Karpas-422 (cell line): ENCODE data around the gene EPB41L2. TPM values are rescaled to one million over a fixed set of nuclear protein-coding genes. Genes with fewer than 3 reads are reported as not detected.

Experiments used
- DNase-seq: peaks from one replicate; pipeline ENCODE4 v3.0.0-alpha.2; 2015
- H2AFZ ChIP-seq: fragments of 200-600 bp; sonication (generic); 2 replicates; pipeline ENCODE4 v1.6.1; 2014; ENCODE audit warnings: antibody characterized with exemption, low read length, mixed read lengths
- H3K27ac ChIP-seq: fragments of 200-600 bp; sonication (generic); 2 replicates; pipeline ENCODE4 v1.5.1; 2014; ENCODE audit warnings: mild to moderate bottlenecking, low read length, moderate library complexity
- H3K27me3 ChIP-seq: fragments of 200-600 bp; sonication (generic); 2 replicates; pipeline ENCODE4 v1.6.1; 2014; ENCODE audit warnings: low read length, mixed read lengths
- H3K36me3 ChIP-seq: fragments of 200-600 bp; sonication (generic); 2 replicates; pipeline ENCODE4 v1.6.1; 2014; ENCODE audit warnings: low read length, mixed read lengths; ENCODE audit not compliant: insufficient read depth
- H3K4me1 ChIP-seq: fragments of 200-600 bp; sonication (generic); 2 replicates; pipeline ENCODE4 v1.6.1; 2014; ENCODE audit warnings: mild to moderate bottlenecking, low read length, mixed read lengths
- H3K4me2 ChIP-seq: fragments of 200-600 bp; sonication (generic); 2 replicates; pipeline ENCODE4 v1.6.1; 2014; ENCODE audit warnings: low read length, low read depth, mild to moderate bottlenecking; ENCODE audit not compliant: poor library complexity, severe bottlenecking
- H3K4me3 ChIP-seq: fragments of 200-600 bp; sonication (generic); 2 replicates; pipeline ENCODE4 v1.5.1; 2014; ENCODE audit warnings: mild to moderate bottlenecking, antibody characterized with exemption, low read length, mixed read lengths
- H3K79me2 ChIP-seq: fragments of 200-600 bp; sonication (generic); 2 replicates; pipeline ENCODE4 v1.6.1; 2014; ENCODE audit warnings: mild to moderate bottlenecking, low read length, mixed read lengths
- H3K9ac ChIP-seq: fragments of 200-600 bp; sonication (generic); 2 replicates; pipeline ENCODE4 v1.6.0; 2014; ENCODE audit warnings: low read length
- H3K9me2 ChIP-seq: fragments of 200-600 bp; sonication (generic), shearing (Covaris generic); replicated peaks from 2 replicates; pipeline ENCODE4 v1.6.0; 2014; ENCODE audit warnings: mild to moderate bottlenecking, low read length, moderate library complexity; ENCODE audit not compliant: insufficient read depth
- H3K9me3 ChIP-seq: fragments of 300-700, 200-600 bp; sonication (generic); 2 replicates; pipeline ENCODE4 v1.6.1; 2014; ENCODE audit warnings: low read length, mixed read lengths
- H4K20me1 ChIP-seq: fragments of 200-600 bp; sonication (generic); 2 replicates; pipeline ENCODE4 v1.6.1; 2014; ENCODE audit warnings: mild to moderate bottlenecking, antibody characterized with exemption, low read length, low read depth; ENCODE audit not compliant: insufficient read depth
- total RNA-seq: library from RNA; depleted of rRNA; stranded (reverse); fragments of >200 nt; shearing (Covaris generic); gene quantifications from 2 replicates; pipeline ENCODE4 v1.2.3, GENCODE V29; 2014; ENCODE audit warnings: low replicate concordance

Gene EPB41L2
- total RNA-seq, 1 experiment from 2014 or later: 1.7 TPM

DNA sequence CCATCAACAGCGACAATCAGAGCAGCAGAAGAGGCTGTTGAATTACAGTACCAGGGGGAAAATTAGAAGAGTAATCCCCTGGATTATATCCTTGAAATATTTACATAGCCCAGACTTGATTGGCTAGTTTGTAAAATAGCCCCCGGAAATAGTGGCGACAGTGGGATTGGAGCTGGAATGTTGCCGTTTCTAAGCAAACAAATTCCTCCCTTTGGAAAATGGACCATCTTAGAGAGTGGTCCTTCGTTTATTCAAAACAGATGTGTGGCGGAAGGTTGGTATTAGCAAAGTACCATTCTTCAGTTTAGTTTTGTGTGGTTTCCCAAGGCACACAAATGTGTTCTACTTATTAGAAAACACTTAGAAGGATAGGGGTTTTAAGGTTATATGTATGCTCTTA lies 4.5 kb upstream of the EPB41L2 start:
- no peaks in the 10 kb centered on the region for H3K9me3 ChIP-seq
- no peak for DNase-seq
- no peak overlapping the region for H3K4me3 ChIP-seq
- no peaks in the 10 kb centered on the region for H3K36me3 ChIP-seq
- H3K4me2 ChIP-seq: no peak overlapping the region
- no peak overlapping the region for H3K27ac ChIP-seq
- H4K20me1 ChIP-seq: no peaks in the 10 kb centered on the region
- no peak overlapping the region for H3K9ac ChIP-seq
- H3K9me2 ChIP-seq: no peaks in the 10 kb centered on the region
- peaks cover 9% of the 10 kb centered on the region for H3K4me1 ChIP-seq
- no peak overlapping the region for H2AFZ ChIP-seq
- no peaks in the 10 kb centered on the region for H3K27me3 ChIP-seq
- no peaks in the 10 kb centered on the region for H3K79me2 ChIP-seq

GRCh38 chr6:131065824-131066171 lies 2.8 kb upstream of the EPB41L2 start:
- no peaks in the 10 kb centered on the region for H3K36me3 ChIP-seq
- no peak overlapping the region for H3K9ac ChIP-seq
- no peak overlapping the region for H3K4me3 ChIP-seq
- peaks cover 10% of the 10 kb centered on the region for H3K4me1 ChIP-seq
- DNase-seq: no peak
- no peaks in the 10 kb centered on the region for H3K9me3 ChIP-seq
- H3K79me2 ChIP-seq: no peaks in the 10 kb centered on the region
- no peak overlapping the region for H2AFZ ChIP-seq
- no peak overlapping the region for H3K27ac ChIP-seq
- H3K27me3 ChIP-seq: no peaks in the 10 kb centered on the region
- no peaks in the 10 kb centered on the region for H4K20me1 ChIP-seq
- H3K9me2 ChIP-seq: no peaks in the 10 kb centered on the region
- H3K4me2 ChIP-seq: no peak overlapping the region

GRCh38 chr6:131065112-131065823 lies 2.2 kb upstream of the EPB41L2 start:
- peaks cover 10% of the 10 kb centered on the region for H3K4me1 ChIP-seq
- no peaks in the 10 kb centered on the region for H3K9me2 ChIP-seq
- DNase-seq: no peak
- no peak overlapping the region for H3K9ac ChIP-seq
- H4K20me1 ChIP-seq: no peaks in the 10 kb centered on the region
- H3K27me3 ChIP-seq: no peaks in the 10 kb centered on the region
- H3K27ac ChIP-seq: no peak overlapping the region
- H3K79me2 ChIP-seq: no peaks in the 10 kb centered on the region
- no peak overlapping the region for H3K4me3 ChIP-seq
- H2AFZ ChIP-seq: no peak overlapping the region
- no peaks in the 10 kb centered on the region for H3K9me3 ChIP-seq
- H3K36me3 ChIP-seq: no peaks in the 10 kb centered on the region
- no peak overlapping the region for H3K4me2 ChIP-seq

DNA sequence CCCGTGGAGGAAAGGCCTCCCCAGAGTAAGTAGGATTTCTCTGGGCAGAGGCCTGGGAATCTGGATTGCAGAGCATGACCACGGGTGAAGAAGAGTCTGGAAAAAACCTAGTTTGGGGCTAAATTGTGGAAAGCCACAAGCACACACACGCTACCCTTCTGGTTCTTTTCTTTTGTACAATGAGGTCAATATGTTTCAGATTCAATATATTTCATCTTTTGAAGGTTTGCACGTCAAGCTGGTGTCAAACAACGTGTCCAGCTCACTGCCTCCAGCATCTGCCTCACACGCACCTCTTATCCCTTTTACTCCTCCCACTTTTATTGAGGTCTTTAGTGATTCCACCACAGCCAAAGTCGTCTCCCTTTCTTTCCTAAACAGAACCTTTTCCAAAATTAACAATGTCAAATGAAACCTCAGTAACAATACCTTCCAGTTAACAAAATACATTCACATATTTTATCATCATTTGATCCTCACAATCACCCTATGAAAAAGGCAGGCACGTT lies 773 bp upstream of the EPB41L2 start:
- Histone ChIP-seq H4K20me1 (no peaks in the 10 kb centered on the region), H3K36me3 (no peaks in the 10 kb centered on the region), H3K9me2 (no peaks in the 10 kb centered on the region), H3K27me3 (no peaks in the 10 kb centered on the region), H2AFZ (no peak overlapping the region), H3K9me3 (no peaks in the 10 kb centered on the region), H3K79me2 (no peaks in the 10 kb centered on the region), H3K4me1 (peaks cover 10% of the 10 kb centered on the region), H3K4me2 (peak overlapping the region; percentile 72), H3K9ac (peak overlapping the region; percentile 60; the same call in 1 of the 2 replicates), H3K4me3 (peak overlapping the region; percentile 68), H3K27ac (no peak overlapping the region)
- DNase-seq: peak; percentile 42

DNA sequence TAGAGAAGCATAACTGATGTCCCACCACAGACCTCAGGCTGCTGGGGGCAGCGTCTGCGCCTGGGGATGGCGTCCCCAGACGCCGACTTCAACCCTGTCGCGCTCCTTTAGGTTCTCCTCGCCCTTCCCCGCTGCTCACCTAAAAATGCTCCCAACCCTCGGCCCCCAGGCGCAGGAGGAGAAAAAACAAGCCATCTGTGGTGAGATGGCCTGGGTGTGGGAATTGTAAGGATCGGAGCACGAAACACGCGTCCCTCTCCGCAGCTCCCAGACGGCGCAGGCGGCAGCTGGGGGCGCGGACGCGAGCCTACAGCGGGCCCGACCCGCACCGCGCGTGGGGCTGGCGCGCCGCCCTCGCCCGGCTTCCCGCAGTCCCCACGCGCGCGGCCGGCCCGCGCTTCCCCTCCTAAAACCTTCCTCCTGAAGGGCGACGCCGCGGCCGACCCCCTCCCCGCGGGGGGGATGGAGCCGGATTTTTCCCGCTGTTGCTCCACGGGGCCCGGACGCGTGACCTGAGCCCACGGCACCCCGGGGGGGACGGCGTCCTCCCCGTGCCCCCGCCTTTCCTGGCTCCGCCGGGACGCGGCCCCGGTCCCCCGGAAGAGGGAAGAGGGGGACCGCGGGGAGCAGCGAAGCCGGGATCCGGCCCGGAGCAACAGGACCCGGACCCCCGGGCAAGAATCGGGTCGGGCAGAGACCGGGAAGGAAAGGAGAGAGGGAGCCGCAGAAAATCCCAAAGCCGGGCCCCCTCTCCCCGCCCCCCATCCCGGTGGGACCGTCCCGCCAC lies 611 bp downstream of the EPB41L2 start:
- H4K20me1 ChIP-seq: no peaks in the 10 kb centered on the region
- no peak overlapping the region for H3K27ac ChIP-seq
- peaks cover 10% of the 10 kb centered on the region for H3K4me1 ChIP-seq
- no peaks in the 10 kb centered on the region for H3K9me2 ChIP-seq
- H3K9me3 ChIP-seq: no peaks in the 10 kb centered on the region
- peak overlapping the region; percentile 72 for H3K4me2 ChIP-seq
- H3K27me3 ChIP-seq: no peaks in the 10 kb centered on the region
- H2AFZ ChIP-seq: no peak overlapping the region
- H3K4me3 ChIP-seq: peak overlapping the region; percentile 68
- H3K9ac ChIP-seq: peak overlapping the region; percentile 60
- H3K36me3 ChIP-seq: no peaks in the 10 kb centered on the region
- no peaks in the 10 kb centered on the region for H3K79me2 ChIP-seq
- no peak for DNase-seq

DNA sequence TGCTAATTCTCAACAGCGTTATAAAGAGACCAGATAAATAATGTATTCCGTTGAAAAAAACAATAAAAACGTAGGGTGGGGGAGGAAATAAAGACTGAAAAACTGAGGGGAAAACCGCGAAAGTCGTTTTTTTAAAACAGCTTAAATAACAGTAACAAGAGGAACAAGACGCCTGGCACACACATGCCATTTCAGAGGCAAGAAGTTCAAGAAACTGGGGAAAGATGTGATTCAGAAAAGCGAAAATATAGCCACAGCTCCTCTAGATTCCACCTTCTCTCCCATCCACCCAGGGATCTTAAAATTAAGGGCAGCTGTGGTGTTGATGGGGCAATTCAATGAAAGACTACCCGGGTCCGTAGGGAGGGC lies 1.3 kb downstream of the EPB41L2 start:
- peak overlapping the region; percentile 72 for H3K4me2 ChIP-seq
- H3K9ac ChIP-seq: no peak overlapping the region
- H3K9me2 ChIP-seq: no peaks in the 10 kb centered on the region
- peaks cover 10% of the 10 kb centered on the region for H3K4me1 ChIP-seq
- H4K20me1 ChIP-seq: no peaks in the 10 kb centered on the region
- H3K36me3 ChIP-seq: no peaks in the 10 kb centered on the region
- no peaks in the 10 kb centered on the region for H3K9me3 ChIP-seq
- H3K27me3 ChIP-seq: no peaks in the 10 kb centered on the region
- H3K27ac ChIP-seq: no peak overlapping the region
- DNase-seq: no peak
- H2AFZ ChIP-seq: no peak overlapping the region
- no peak overlapping the region for H3K4me3 ChIP-seq
- H3K79me2 ChIP-seq: no peaks in the 10 kb centered on the region

DNA sequence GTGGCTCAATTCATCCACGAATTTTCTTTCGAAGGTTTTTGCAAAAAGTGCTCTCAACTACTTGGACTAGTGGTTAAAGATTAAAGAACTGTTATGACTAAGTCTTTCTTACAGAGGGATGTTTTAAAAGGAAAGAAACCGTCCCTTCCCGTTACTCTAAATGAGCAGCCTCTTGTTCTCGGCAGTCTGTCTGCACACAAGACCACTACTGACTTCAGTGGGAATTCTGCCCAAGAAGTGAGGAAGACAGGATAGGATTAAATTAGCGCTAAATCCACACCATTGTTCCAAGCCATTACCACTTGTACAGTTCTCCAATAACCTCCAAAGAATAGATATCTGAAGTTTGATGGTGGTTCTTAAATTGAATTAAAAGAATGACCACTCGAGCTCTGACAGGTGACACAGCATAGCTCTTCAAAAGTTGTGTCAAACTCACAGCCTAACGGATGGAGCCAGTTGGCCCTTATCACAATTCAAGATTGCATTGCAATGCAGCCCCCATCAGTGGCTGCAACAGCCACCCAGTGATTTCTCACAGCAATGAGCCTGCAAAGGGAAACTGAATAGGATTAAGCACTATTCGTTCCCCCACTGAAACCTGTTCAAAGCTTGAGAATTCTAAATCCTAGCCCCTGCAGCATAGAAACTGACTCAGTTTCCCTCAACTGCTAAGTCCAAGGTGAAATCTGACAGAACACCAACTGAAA lies 1.8 kb downstream of the EPB41L2 start:
- H3K79me2 ChIP-seq: no peaks in the 10 kb centered on the region
- no peaks in the 10 kb centered on the region for H3K9me3 ChIP-seq
- no peak overlapping the region for H3K9ac ChIP-seq
- H3K36me3 ChIP-seq: no peaks in the 10 kb centered on the region
- H3K27ac ChIP-seq: no peak overlapping the region
- H3K4me1 ChIP-seq: peaks cover 10% of the 10 kb centered on the region
- DNase-seq: no peak
- H2AFZ ChIP-seq: no peak overlapping the region
- no peaks in the 10 kb centered on the region for H4K20me1 ChIP-seq
- H3K9me2 ChIP-seq: no peaks in the 10 kb centered on the region
- H3K4me3 ChIP-seq: no peak overlapping the region
- H3K27me3 ChIP-seq: no peaks in the 10 kb centered on the region
- no peak overlapping the region for H3K4me2 ChIP-seq

DNA sequence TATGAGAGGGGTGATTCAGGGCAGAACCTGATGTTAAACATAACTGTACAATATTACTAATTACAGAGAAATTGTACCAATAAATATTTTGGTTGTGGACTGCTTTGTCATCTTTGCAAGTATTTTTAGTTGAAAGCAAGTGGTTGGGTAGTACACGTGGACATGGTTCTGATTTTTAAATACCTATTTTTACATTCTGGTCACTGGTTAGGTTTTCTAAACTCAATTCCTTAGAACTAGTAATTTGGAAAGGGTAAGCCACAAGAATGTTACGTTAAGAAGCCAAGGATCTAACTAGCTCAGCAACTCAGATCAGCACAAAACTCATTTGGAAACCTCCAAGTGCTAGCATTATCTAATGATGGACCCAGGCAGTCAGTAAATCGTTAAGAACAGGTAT lies 2.7 kb downstream of the EPB41L2 start:
- Histone ChIP-seq H3K27ac (no peak overlapping the region), H3K79me2 (no peaks in the 10 kb centered on the region), H4K20me1 (no peaks in the 10 kb centered on the region), H3K9me3 (peaks cover 7% of the 10 kb centered on the region), H3K4me3 (no peak overlapping the region), H3K4me1 (peaks cover 10% of the 10 kb centered on the region), H3K9ac (no peak overlapping the region), H3K36me3 (no peaks in the 10 kb centered on the region), H3K27me3 (no peaks in the 10 kb centered on the region), H3K9me2 (no peaks in the 10 kb centered on the region), H3K4me2 (no peak overlapping the region), H2AFZ (no peak overlapping the region)
- DNase-seq: no peak
